Measurements from ENCODE around the gene KCNE4. TPM values are rescaled to one million over a fixed set of nuclear protein-coding genes. Genes with fewer than 3 reads are reported as not detected.

Gene KCNE4
- total RNA-seq, 2 experiments from 2014 or later = not detected

DNA sequence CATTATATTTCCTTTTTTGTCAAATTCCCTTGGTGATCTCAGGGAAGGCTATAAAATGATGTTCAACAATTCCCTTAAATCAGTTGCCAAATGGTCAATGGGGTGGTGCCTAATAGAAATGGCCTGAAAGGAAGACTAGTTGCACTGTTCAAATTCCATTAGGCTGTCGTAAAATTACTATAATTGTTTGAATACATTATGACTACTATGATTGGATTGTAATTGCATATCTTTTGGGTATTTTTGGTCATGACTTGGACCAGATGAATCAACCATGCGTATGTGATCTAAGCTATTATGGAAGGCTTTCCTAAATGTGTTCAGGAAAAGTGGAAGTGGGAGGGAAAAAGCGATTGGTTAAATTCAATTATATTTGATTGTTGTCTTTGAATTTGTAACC is 41.3 kb upstream of the KCNE4 start:
- Mint-ChIP-seq H3K36me3 (ENCODE audit: low read depth) (no peaks in the 10 kb centered on the region), H3K4me1 (ENCODE audit: low read depth) (no peaks in the 10 kb centered on the region), H3K4me3 (no peak overlapping the region), H3K9me3 (no peaks in the 10 kb centered on the region), H3K27me3 (peaks cover 4% of the 10 kb centered on the region), H3K27ac (no peak overlapping the region)
- Histone ChIP-seq H3K4me3 (ENCODE audit: low read length) (no peak overlapping the region), H3K27me3 (ENCODE audit: control insufficient read depth in 1 of 2, insufficient read depth in 2 of 2, low read length in 2 of 2) (peaks cover 0 to 3% of the 10 kb centered on the region in 2 experiments), H3K27ac (ENCODE audit: low read depth in 1 of 2, low read length in 2 of 2) (no peak overlapping the region), H3K36me3 (ENCODE audit: insufficient read depth, low read length) (no peaks in the 10 kb centered on the region), H3K4me1 (ENCODE audit: insufficient read depth, low read length) (no peaks in the 10 kb centered on the region), H3K9me3 (ENCODE audit: control insufficient read depth in 1 of 2, insufficient read depth in 1 of 2, low read length in 2 of 2) (no peaks in the 10 kb centered on the region)
- ChIA-PET POLR2A (no interaction called here), CTCF (no interaction called here)
- DNase-seq (no peak), ATAC-seq (ENCODE audit: poor library complexity) (no peak)
- intact Hi-C loops (cut with DNase I, micrococcal nuclease) = no loop called here
- TF ChIP-seq, protein P1, sequence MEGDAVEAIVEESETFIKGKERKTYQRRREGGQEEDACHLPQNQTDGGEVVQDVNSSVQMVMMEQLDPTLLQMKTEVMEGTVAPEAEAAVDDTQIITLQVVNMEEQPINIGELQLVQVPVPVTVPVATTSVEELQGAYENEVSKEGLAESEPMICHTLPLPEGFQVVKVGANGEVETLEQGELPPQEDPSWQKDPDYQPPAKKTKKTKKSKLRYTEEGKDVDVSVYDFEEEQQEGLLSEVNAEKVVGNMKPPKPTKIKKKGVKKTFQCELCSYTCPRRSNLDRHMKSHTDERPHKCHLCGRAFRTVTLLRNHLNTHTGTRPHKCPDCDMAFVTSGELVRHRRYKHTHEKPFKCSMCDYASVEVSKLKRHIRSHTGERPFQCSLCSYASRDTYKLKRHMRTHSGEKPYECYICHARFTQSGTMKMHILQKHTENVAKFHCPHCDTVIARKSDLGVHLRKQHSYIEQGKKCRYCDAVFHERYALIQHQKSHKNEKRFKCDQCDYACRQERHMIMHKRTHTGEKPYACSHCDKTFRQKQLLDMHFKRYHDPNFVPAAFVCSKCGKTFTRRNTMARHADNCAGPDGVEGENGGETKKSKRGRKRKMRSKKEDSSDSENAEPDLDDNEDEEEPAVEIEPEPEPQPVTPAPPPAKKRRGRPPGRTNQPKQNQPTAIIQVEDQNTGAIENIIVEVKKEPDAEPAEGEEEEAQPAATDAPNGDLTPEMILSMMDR (IDR thresholded peaks at IDR 0.05) = no peak

DNA sequence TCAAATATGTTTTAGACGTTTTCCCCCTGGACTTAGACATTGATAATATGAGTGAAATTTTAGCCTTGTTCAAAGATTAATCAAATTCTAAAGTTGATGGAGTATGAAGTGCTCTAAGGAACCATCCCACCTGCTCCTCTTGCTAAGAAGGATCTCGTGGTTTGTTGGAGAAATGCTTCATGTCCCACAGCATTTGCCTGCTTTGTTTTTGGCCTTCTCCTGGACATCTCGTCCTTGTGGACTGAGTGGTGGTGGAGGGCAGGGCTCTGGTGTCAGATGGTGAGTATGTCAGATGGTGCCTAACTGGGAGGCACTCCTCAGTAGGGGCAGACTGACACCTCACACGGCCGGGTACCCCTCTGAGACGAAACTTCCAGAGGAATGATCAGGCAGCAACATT is 39.7 kb upstream of the KCNE4 start:
- H3K27ac Mint-ChIP-seq = no peak overlapping the region
- H3K9me3 Mint-ChIP-seq = no peaks in the 10 kb centered on the region
- intact Hi-C loops (cut with DNase I, micrococcal nuclease) = no loop called here
- TF ChIP-seq, protein P1 (IDR thresholded peaks at IDR 0.05) = no peak
- H3K4me3 Mint-ChIP-seq = no peak overlapping the region
- no peak for DNase-seq
- ChIA-PET CTCF (no interaction called here), POLR2A (no interaction called here)
- H3K4me1 Mint-ChIP-seq (ENCODE audit: low read depth) = no peaks in the 10 kb centered on the region
- Histone ChIP-seq H3K4me3 (ENCODE audit: low read length) (no peak overlapping the region), H3K27ac (ENCODE audit: low read depth in 1 of 2, low read length in 2 of 2) (no peak overlapping the region), H3K27me3 (ENCODE audit: control insufficient read depth in 1 of 2, insufficient read depth in 2 of 2, low read length in 2 of 2) (peaks cover 0 to 3% of the 10 kb centered on the region in 2 experiments), H3K36me3 (ENCODE audit: insufficient read depth, low read length) (no peaks in the 10 kb centered on the region), H3K9me3 (ENCODE audit: control insufficient read depth in 1 of 2, insufficient read depth in 1 of 2, low read length in 2 of 2) (no peaks in the 10 kb centered on the region), H3K4me1 (ENCODE audit: insufficient read depth, low read length) (no peaks in the 10 kb centered on the region)
- ATAC-seq (ENCODE audit: poor library complexity) = no peak
- H3K27me3 Mint-ChIP-seq = peaks cover 4% of the 10 kb centered on the region
- H3K36me3 Mint-ChIP-seq (ENCODE audit: low read depth) = no peaks in the 10 kb centered on the region

GRCh38 chr2:223019390-223019930 is 32.5 kb upstream of the KCNE4 start:
- Histone ChIP-seq H3K27ac (ENCODE audit: low read depth in 1 of 2, low read length in 2 of 2) (no peak overlapping the region), H3K9me3 (ENCODE audit: control insufficient read depth in 1 of 2, insufficient read depth in 1 of 2, low read length in 2 of 2) (peaks cover 0 to 3% of the 10 kb centered on the region in 2 experiments), H3K27me3 (ENCODE audit: control insufficient read depth in 1 of 2, insufficient read depth in 2 of 2, low read length in 2 of 2) (no peaks in the 10 kb centered on the region), H3K4me1 (ENCODE audit: insufficient read depth, low read length) (no peaks in the 10 kb centered on the region), H3K36me3 (ENCODE audit: insufficient read depth, low read length) (no peaks in the 10 kb centered on the region), H3K4me3 (ENCODE audit: low read length) (no peak overlapping the region)
- no peak overlapping the region for H3K4me3 Mint-ChIP-seq
- peaks cover 3% of the 10 kb centered on the region for H3K9me3 Mint-ChIP-seq
- H3K36me3 Mint-ChIP-seq (ENCODE audit: low read depth) = no peaks in the 10 kb centered on the region
- H3K4me1 Mint-ChIP-seq (ENCODE audit: low read depth) = no peaks in the 10 kb centered on the region
- POLR2A ChIA-PET = no interaction called here
- CTCF ChIA-PET = no interaction called here
- H3K27ac Mint-ChIP-seq = no peak overlapping the region
- intact Hi-C loops (cut with DNase I, micrococcal nuclease) = no loop called here
- H3K27me3 Mint-ChIP-seq = no peaks in the 10 kb centered on the region
- TF ChIP-seq, protein P1 (IDR thresholded peaks at IDR 0.05) = no peak
- ATAC-seq (ENCODE audit: poor library complexity) (no peak), DNase-seq (no peak)
